ENCODE measurements around the gene PACRGL.

The PACRGL gene

DNA sequence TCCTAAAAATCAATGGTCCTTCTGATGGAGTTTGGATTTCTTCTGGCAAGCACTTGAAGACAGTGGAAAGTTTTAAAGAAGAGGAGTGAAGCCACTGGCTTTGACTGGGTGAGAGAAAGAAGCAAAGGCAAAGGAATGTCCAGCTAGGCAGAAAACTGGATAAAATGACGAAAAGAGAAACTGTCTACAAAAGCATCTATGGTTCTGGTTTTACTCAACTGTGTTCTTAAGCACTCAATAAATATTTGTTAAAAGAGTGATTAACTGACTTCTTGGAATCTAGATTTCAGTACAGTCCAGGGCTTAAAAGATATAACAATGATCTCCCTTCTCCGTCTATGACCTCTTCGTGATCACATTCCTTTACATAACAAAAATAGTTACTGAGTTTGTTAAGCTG lies 52.4 kb downstream of the PACRGL start:
- in situ Hi-C loops (cut with HindIII; ENCODE audit: low sequenced_read_pairs) = no loop called here
- H3K4me3 ChIP-seq (ENCODE audit: low read depth, low read length) = no peak overlapping the region
- TF ChIP-seq, protein P1, sequence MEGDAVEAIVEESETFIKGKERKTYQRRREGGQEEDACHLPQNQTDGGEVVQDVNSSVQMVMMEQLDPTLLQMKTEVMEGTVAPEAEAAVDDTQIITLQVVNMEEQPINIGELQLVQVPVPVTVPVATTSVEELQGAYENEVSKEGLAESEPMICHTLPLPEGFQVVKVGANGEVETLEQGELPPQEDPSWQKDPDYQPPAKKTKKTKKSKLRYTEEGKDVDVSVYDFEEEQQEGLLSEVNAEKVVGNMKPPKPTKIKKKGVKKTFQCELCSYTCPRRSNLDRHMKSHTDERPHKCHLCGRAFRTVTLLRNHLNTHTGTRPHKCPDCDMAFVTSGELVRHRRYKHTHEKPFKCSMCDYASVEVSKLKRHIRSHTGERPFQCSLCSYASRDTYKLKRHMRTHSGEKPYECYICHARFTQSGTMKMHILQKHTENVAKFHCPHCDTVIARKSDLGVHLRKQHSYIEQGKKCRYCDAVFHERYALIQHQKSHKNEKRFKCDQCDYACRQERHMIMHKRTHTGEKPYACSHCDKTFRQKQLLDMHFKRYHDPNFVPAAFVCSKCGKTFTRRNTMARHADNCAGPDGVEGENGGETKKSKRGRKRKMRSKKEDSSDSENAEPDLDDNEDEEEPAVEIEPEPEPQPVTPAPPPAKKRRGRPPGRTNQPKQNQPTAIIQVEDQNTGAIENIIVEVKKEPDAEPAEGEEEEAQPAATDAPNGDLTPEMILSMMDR (IDR thresholded peaks at IDR 0.05; ENCODE audit: low read depth, low read length) = no peak
- no peak for DNase-seq (ENCODE audit: low read depth, low spot score)

GRCh38 chr4:20754036-20754435 lies 53.8 kb downstream of the PACRGL start:
- TF ChIP-seq, protein P1 (IDR thresholded peaks at IDR 0.05; ENCODE audit: low read depth, low read length) = no peak
- no peak for DNase-seq (ENCODE audit: low read depth, low spot score)
- in situ Hi-C loops (cut with HindIII; ENCODE audit: low sequenced_read_pairs) = no loop called here
- H3K4me3 ChIP-seq (ENCODE audit: low read depth, low read length) = no peak overlapping the region

DNA sequence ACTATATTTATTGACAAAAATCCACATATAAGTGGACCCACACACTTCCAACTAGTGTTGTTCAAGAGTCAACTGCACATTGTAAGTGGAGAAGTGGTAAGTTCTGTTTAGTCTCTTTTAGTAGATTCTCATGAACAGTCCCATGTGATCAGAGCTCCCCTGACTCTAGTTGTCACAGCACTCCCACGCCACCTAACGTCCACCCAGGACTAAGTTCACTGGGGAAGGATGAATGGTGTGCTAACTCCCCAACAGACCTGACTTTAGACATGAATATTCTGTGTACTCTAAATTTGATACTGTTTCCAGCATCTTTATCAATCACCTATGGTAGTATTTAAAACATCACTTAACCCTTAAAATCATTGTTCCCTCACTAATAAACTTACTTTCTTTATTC lies 59.8 kb downstream of the PACRGL start:
- TF ChIP-seq, protein P1 (IDR thresholded peaks at IDR 0.05; ENCODE audit: low read depth, low read length) = no peak
- no peak overlapping the region for H3K4me3 ChIP-seq (ENCODE audit: low read depth, low read length)
- no peak for DNase-seq (ENCODE audit: low read depth, low spot score)
- in situ Hi-C loops (cut with HindIII; ENCODE audit: low sequenced_read_pairs) = no loop called here

DNA sequence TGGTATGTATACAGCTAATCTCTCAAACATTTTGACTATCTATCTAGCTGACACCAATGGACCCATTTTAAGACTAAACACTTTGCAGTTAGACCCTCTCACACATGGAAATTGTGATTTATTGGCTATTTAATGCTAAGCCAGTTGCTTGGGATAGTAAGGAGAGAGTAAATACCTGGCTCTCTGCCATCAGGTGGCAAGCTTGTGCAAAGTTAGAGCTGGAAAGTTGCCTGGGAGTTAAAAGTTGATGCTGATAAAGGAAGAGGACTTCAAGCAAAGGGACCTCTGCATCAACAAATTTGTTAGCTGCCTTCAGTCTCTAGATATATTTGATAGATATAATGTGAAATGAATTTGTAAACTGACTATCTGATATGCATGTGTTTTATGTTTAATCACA lies 61.1 kb downstream of the PACRGL start:
- in situ Hi-C loops (cut with HindIII; ENCODE audit: low sequenced_read_pairs) = no loop called here
- no peak overlapping the region for H3K4me3 ChIP-seq (ENCODE audit: low read depth, low read length)
- no peak for DNase-seq (ENCODE audit: low read depth, low spot score)
- TF ChIP-seq, protein P1 (IDR thresholded peaks at IDR 0.05; ENCODE audit: low read depth, low read length) = no peak

DNA sequence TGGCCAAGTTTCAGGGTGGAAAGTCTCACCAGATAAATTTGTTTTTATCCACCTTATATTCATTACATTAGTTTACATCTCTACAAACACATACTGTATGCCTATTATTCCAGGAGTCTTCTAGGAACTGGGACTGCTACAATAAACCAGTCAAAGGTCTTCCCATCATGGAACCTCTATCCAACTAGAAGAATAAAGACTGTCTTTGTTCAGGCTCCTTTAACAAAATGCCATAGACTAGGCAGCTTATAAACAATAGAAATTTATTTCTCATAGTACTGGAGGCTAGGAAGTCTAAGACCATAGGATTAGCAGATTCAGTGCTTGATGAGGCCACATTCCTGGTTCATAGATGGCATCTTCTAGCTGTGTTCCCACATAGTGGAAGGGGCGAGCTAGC lies 61.6 kb downstream of the PACRGL start:
- no peak overlapping the region for H3K4me3 ChIP-seq (ENCODE audit: low read depth, low read length)
- in situ Hi-C loops (cut with HindIII; ENCODE audit: low sequenced_read_pairs) = no loop called here
- no peak for DNase-seq (ENCODE audit: low read depth, low spot score)
- TF ChIP-seq, protein P1 (IDR thresholded peaks at IDR 0.05; ENCODE audit: low read depth, low read length) = no peak

DNA sequence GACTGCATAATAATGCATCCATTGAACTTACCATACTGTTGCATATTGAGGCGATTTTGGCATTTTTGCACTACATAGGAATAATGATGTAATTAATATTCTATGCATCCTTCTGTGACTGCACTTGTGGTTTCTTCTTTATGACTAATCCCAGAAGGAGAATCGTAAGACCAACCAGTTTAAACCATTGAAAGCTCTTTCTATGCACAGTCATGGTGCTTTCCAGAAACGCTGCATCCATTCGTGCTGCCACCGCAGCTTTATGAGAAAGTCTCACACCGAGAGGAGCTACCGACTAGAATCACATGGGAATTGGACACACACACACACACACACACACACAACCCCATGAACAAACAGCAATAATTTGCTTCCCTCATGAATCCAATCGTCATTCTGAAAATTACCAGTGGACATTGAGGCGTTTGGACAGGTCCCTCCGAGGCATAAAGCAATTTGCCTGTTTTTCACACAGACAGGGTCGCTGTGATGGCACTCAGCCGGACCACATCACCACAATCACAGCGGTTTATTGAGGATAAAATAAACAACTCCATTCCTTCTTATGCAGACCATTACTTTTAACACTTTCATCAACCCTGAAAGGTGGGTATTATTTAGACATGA lies 64.2 kb downstream of the PACRGL start:
- in situ Hi-C loops (cut with HindIII; ENCODE audit: low sequenced_read_pairs) = no loop called here
- no peak overlapping the region for H3K4me3 ChIP-seq (ENCODE audit: low read depth, low read length)
- no peak for DNase-seq (ENCODE audit: low read depth, low spot score)
- TF ChIP-seq, protein P1 (IDR thresholded peaks at IDR 0.05; ENCODE audit: low read depth, low read length) = no peak
